GM21528 (cell line): Measurements from ENCODE around the gene CHRNA9.
"Not testable (repeated sequence)": the region's sequence is repeated elsewhere in the genome, so short reads cannot be mapped to it uniquely, and the experiment has no call there.

Source experiments
- ATAC-seq: cut with Tn5 transposase; IDR thresholded peaks from one replicate; pipeline ENCODE4 v1.9.1; 2021; ENCODE audit warnings: mild to moderate bottlenecking, moderate library complexity; ENCODE audit not compliant: unreplicated experiment, low FRiP score

The CHRNA9 gene, protein sequence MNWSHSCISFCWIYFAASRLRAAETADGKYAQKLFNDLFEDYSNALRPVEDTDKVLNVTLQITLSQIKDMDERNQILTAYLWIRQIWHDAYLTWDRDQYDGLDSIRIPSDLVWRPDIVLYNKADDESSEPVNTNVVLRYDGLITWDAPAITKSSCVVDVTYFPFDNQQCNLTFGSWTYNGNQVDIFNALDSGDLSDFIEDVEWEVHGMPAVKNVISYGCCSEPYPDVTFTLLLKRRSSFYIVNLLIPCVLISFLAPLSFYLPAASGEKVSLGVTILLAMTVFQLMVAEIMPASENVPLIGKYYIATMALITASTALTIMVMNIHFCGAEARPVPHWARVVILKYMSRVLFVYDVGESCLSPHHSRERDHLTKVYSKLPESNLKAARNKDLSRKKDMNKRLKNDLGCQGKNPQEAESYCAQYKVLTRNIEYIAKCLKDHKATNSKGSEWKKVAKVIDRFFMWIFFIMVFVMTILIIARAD

DNA sequence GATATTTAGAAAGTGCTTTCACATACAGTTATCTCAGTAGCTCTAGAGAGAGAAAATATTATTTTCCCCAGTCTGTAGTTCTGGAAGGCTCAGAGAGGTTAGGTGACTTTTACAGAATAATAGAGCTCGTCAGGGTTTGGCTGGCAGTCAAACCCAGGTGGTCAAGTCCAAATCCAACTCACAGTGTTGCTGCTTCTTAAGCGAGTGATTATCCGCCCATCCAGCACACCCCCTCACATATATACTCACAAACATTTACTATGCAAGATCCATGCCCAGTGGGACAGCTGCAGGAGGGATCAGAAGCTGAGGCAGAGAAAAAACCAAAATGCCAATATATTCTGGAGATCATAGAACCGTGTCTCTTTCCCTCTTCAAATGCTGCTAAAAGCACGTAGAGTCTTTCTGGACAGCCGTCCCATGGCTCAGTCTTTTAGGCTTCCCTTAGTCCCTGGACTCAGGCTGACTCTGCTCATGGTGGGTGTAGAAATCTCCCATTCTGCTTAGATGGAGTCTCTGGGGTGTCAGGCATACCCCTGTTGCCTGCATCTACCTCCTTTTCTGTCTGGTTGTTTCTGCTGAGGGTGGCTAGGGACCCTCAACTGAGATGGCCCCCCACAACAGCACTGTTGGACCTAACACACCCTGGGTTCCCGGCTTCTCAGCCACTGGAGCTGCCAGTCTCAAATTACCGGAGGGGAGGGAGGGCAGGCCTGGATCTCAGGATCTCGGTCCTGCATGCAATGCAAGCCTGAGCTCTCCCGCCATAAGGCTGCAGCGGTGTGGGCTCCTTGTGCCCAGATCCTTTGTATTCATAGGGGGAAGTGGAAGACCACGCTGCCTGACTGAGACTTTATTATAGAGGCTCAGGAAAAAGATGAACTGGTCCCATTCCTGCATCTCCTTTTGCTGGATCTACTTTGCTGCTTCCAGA, at the start of gene CHRNA9:
TSS of gene CHRNA9 (plus strand) at position 743 of the 934 bp plus-strand sequence. CDS start at position 878, 135 bp downstream.
- no peak for ATAC-seq

DNA sequence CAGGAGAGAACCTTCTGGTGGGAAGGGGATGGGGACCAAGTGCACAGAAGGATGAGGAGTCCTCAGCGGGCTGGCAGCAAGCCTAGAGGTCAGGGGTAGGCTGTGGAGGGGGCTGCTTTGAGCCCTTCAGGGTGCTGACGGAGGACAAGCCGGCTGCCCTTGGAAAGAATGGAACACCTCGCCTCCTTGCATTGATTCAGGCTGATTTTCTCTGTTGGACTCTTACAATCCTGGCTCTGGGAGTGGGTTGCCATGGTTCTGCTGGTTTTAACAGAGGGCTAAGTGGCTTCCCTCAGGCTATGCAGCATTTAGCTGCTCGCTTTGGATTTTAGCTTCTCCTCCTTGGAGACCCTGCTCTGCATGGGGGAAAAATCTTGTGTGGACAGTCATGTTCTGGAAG, 49.4 kb upstream of the CHRNA9 start:
- no peak for ATAC-seq

DNA sequence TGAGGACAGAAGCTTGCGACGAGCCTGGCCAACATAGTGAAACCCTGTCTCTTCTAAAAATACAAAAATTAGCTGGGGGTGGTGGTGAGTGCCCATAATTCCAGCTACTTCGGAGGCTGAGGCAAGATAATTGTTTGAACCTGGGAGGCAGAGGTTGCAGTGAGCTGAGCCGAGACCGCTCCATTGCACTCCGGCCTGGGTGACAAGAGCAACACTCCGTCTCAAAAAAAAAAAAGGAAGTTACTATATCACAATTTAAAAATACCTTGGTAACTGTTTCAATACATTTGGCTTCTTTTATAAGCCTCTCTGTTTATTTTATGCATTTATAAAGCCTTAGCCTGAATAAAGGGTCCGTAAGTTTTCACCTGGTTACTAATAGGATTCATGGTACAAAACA, 46.6 kb upstream of the CHRNA9 start:
- ATAC-seq: no peak

DNA sequence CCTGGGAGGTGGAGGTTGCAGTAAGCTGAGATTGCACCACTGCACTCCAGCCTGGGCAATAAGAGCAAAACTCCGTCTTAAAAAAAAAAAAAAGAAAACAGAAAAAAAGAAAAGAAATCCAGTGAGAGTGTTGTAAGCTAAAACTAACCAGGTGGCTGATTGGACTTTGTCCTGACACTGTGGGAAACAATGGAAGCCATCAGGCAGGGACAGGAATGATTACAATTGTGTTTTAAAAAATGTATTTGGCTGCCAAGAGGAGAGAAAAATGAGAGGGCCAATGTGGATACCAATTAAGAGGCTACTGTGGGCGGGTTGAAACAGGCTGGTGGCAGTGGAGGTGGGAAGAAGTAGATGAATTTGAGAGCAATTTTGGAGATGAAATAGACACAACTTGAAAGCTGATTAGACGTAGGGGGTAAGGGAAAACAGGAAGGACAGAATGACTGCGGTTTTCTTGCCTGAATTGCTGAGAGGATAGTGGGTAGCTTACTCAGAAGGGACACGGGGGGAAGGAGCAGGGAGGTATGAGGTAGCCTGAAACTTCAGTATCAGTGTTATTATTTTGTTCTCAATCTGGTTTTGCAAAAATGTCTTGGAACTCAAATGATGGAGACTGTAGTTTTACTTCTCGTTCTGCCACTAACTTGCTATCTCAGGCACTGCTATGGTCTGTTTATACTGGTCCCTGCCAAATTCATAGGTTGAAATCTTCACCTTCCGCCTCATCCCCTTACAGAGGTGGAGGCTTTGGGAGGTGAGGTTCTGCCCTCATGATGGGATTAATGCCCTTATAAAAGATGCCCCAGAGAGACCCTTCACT, 45.6 kb upstream of the CHRNA9 start:
- no peak for ATAC-seq

DNA sequence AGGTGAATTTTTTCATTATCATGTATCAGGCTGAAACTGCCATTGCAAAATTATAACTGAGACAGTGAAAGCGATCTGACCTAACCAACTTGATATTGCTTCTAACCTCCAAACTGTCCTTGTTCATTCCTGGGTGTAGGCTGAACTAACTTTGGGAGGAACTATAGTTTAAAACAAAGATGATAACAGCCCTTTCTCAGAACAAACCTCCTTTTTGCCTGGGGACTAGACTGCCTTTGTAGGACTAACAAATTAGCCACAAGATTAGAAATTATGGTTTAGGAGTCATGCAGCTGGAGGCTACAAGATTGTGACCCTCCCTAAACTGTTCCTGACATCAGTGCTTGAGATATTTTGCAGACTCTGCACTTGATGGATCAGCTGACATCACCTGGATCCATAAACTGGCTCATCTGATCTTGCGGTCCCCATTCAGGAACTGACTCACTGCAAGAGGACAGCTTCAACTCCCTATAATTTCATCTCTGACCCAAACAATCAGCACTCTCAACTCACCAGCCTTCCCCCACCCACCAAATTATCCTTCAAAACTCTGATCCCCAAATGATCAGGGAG, 44.4 kb upstream of the CHRNA9 start:
- ATAC-seq: not testable (repeated sequence)

DNA sequence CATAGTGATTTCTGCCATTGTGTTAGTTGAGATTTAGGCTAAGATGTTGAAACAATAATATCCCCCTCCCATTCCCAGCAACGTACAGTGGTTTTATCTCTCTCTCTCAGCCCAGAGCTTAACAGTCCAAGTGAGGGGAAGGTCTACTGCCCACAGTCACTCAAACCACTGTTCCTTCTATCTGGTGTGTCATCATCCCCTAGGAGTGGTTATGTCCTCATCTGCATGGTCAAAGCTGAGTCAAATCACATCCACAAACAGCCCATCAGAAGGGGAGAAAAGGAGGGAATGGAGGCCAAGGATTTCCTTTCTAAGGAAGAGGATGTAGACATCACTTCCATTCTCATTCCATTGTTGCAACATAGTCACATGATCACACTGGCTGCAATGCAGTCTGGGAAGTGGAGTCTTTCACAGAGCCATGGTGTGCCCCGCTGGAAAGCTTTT, 42.8 kb upstream of the CHRNA9 start:
- no peak for ATAC-seq

DNA sequence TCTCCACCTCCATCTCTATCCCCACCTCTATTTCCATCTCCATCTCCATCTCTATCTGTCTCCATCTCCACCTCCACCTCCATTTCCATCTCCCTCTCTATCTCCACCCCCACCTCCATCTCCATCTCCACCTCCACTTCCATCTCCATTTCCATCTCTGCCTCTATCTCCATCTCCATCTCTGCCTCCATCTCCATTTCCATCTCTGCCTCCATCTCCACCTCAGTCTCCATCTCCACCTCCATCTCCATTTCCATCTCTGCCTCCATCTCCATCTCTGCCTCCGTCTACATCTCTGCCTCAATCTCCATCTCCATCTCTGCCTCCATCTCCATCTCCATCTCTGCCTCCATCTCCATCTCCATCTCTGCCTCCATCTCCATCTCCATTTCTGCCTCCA, 40.8 kb upstream of the CHRNA9 start:
- ATAC-seq: no peak

DNA sequence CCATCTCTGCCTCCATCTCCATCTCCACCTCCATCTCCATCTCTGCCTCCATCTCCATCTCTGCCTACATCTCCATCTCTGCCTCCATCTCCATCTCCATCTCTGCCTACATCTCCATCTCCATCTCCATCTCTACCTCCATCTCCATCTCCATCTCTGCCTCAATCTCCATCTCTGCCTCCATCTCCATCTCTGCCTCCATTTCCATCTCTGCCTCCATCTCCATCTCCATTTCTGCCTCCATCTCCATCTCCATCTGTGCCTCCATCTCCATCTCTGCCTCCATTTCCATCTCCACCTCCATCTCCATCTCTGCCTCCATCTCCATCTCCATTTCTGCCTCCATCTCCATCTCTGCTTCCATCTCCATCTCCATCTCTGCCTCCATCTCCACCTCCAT, 40.1 kb upstream of the CHRNA9 start:
- ATAC-seq: not testable (repeated sequence)

DNA sequence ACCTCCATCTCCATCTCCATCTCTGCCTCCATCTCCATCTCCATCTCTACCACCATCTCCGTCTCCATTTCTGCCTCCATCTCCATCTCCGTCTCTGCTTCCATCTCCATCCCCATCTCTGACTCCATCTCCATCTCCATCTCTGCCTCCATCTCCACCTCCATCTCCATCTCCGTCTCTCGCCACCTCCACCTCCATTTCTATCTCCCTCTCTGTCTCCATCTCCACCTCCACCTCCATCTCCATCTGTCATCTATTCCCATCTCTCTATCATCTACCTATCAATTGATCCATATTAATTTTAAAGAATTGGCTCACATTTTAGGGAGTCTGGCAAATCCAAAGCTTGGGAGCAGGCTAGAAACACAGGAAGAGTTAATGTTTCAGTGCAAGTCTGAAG, 39.6 kb upstream of the CHRNA9 start:
- no peak for ATAC-seq

DNA sequence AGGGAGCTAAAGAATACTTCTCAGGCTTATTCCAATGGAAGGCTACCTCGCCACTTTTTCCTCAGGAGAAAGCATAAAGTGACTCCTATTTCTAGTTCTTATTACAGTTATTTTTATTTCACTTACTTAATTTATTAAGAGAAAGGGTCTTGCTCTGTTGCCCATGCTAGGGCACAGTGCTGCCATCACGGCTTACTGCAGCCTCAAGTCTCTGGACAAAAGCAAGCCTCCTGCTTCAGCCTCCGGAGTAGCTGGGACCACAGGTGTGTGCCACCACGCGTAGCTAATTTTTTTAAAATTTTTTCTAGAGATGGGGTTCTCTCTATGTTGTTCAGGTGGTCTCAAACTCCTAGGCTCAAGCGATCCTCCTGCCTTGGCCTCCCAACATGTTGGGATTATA, 36.0 kb upstream of the CHRNA9 start:
- no peak for ATAC-seq

DNA sequence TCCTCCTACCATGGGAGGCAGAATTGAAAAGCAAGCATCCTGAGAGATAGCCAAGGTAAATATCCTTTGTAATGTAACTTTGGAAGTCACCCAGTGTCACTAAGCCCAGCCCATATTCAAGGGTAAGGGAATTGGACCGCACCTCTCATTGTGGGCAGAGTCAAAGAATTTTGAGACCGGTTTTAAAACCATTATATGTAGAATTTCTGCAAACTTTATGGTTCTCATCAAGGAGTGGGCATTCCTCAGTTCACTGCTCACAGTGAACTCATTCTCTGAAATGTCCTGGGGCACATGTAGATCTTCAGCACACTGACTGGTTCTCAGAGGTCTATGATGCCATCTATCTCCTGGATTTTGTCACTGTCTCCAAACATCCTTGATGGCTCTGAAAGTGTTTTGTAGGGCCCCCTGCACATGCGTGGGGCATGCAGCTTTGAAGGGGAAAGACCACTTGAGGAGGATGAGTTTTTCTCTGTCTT, 35.3 kb upstream of the CHRNA9 start:
- ATAC-seq: no peak

DNA sequence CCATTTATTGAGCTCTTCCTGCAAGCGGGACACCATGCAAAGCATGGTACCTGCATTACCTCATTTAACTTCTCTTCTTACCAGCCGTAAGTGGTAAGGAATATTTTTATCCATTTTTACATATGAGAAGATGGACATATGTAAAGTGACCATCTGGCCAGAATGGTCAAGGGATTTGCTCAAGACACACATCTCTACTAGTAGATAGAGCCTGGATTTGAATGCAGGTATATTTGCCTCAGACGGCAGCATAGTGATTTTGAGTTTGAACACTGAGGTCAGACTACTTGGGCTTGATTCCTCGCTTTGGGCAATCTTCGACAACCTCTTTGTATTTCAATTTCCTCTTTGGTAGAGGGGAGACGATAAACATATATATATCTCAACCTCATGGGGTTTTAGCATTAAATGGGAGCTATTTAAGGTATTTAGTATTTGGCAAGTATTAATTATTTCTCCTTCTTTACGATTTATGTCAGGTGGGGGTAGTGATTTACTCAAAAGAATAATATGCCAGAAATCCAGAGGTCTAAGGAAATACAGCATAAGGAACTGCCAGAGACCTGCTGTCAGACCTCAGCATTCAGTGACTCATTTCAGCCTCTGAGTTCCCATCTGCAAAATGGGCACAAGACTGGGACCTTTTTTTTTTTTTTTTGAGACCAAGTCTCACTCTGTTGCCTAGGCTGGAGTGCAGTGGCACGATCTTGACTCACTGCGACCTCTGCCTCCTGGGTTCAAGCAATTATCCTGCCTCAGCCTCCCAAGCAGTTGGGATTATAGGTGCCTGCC, 34.6 kb upstream of the CHRNA9 start:
- no peak for ATAC-seq

DNA sequence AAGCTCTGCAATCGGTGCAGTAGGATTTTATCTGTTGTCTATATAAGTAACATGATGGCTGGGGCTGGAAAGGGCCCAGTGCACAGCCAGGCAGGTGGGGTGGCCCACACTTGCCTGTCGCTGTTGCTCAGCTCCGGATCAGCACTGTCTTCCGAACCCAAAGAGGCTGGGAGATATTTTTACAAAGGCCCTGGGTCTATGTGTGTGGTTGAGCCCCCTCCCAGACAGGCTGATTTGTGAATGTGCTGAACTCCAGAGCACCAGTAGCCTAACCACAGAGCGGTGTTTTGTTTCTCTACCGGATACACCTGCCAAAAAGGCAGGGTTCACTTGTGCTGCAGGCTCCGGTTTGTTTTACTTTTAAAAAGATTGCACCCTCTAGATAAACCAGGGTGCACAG, 33.5 kb upstream of the CHRNA9 start:
- peak; percentile 75 for ATAC-seq

DNA sequence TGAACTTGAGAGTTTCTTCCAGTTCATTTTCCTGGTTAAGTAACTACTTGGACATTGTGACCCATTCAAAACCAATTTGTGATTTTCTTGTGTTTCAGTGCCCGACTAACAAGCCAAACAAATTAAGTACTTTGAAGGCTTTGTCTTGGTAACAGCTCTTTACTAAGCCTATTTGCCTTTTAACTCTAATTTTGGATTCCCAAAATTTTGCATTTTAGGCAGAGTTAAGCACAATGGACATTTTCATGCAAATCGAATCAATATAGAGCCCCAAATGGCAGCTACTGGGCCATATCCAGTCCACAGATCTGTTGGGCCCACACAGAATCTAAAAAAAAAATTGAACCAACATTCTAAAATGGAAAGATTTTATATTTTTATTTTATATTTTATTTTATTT, 31.4 kb upstream of the CHRNA9 start:
- no peak for ATAC-seq

DNA sequence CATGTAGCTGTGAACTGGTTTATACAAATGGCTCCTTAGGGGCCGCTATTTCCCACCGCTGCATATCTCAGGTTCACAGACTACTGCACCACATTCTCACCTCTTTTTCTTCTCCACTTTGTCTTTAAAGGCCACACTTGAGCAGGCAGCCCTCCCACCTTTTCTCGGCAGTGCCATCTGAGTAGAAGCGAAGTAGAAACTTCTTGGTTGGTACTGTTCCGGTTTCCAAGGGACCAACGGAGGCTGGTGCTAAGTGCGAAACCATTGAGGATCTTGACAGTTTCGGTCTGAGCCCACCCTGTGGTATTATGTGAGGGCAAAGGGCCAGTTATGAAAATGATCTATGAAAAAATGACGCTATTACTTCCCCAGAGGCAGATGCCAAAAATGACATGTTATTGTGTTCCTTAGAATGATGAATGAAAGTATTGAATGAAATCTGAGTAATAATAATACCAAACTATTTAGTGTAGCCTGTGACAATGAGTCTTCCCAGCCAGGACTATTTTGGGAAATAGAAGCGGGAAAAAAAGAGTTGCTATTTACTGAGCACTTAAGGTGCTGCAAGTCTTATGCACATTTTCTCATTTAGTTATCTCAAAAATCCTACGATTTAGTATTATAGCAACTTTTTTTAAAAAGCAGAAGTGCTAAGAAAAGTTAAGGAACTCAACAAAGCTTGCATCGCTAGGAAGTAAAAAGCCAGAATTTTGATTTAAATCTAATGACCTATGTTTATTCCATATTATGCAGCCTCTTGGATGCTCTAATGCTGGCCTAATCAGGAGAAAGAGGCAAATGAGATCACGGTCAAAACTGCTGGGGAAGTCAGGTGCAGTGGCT, 29.6 kb upstream of the CHRNA9 start:
- peak; percentile 40 for ATAC-seq

DNA sequence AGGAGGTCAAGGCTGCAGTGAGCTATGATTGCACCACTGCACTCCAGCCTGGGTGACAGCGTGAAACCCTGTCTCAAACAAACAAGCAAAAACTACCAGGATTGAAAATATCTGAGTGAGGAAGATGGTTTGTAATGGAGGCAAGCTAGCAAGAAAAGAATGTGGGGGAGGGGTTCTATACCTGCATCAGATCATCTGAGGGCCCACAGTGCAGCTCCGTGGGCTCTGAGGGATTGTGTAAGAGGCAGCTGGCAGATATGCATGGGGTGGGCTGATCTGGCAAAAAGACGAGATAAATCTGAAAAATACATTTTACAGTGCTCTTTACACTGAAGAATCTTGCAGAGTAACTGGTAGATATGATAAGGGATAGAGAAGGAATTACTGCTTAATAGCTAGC, 28.9 kb upstream of the CHRNA9 start:
- ATAC-seq: no peak

DNA sequence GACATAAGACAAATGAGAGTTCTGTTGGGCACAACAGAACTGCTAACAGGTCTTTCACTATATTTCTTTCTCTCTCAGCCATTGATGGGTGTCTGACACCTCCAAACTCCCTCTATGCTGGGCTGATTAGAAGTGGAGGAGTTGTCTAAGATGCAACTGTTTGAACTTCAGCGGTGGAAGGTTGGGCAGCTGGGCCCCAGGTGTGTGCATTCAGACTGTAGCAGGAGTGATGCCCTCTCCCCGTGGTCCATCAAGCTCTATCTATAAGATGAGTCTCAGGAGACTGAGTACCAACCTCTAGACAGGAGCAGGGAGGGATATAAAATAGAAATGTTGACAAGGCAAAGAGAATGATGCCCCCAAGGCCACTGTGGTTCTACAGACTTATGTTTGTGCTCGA, 28.2 kb upstream of the CHRNA9 start:
- no peak for ATAC-seq
